LNCaP clone FGC (cell line): ENCODE data around the gene KLHDC2.
"Not testable (repeated sequence)": the region's sequence is repeated elsewhere in the genome, so short reads cannot be mapped to it uniquely, and the experiment has no call there.

Experiments used
- DNase-seq: peaks from one replicate; pipeline ENCODE4 v3.0.0-alpha.2; 2011; ENCODE audit warnings: low read depth
- H3K4me3 ChIP-seq: 2 replicates; pipeline ENCODE4 v1.5.1; 2011; ENCODE audit warnings: mild to moderate bottlenecking, low read depth, low read length, control low read depth
- TF ChIP-seq, protein P1 (sequence below): IDR thresholded peaks from 2 replicates; pipeline ENCODE4 v1.5.1; 2012; ENCODE audit warnings: mild to moderate bottlenecking; ENCODE audit not compliant: control insufficient read depth, insufficient read depth; ENCODE audit errors: extremely low read depth

KLHDC2 gene, protein sequence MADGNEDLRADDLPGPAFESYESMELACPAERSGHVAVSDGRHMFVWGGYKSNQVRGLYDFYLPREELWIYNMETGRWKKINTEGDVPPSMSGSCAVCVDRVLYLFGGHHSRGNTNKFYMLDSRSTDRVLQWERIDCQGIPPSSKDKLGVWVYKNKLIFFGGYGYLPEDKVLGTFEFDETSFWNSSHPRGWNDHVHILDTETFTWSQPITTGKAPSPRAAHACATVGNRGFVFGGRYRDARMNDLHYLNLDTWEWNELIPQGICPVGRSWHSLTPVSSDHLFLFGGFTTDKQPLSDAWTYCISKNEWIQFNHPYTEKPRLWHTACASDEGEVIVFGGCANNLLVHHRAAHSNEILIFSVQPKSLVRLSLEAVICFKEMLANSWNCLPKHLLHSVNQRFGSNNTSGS

DNA sequence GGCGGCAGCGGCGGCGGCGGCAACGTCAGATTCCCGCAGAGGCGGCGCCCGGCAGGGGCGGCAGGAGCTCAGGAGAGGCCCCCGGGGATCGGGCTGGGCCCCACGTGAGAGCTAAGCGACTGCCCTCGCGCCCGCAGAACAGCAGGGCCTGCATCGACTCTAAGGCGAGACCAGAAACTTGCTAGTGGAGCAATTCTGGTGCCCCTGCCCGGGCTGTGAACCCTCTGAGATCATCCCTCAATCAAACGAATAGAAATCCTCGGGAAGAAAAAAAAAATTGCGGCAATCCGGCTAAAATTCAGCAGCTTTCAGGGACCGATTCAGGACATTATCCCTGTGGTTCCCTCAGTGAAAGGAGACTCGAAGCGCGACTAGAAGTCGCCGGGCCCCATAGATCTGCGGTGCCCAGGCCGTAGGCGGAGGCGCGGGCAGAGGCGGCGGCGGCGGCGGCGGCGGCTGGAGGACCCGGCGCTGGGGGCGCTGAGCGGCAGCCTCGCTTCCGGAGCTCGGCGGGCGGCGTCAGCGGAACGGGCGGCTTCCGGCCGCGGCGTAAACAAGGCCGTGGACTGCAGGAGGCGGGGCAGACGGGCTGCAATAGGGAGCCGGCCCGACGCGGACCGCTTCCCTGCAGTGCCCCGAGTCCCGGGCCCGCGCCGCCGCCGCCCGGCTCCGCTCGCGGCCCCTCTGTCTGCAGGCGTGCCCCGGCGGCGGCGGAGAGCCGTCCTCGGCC is at the start of gene KLHDC2:
KLHDC2 (plus strand) TSS at position 583 of the 730 bp plus-strand sequence. CDS start 316 bp downstream, outside the sequence.
- no peak for DNase-seq
- TF ChIP-seq, protein P1, sequence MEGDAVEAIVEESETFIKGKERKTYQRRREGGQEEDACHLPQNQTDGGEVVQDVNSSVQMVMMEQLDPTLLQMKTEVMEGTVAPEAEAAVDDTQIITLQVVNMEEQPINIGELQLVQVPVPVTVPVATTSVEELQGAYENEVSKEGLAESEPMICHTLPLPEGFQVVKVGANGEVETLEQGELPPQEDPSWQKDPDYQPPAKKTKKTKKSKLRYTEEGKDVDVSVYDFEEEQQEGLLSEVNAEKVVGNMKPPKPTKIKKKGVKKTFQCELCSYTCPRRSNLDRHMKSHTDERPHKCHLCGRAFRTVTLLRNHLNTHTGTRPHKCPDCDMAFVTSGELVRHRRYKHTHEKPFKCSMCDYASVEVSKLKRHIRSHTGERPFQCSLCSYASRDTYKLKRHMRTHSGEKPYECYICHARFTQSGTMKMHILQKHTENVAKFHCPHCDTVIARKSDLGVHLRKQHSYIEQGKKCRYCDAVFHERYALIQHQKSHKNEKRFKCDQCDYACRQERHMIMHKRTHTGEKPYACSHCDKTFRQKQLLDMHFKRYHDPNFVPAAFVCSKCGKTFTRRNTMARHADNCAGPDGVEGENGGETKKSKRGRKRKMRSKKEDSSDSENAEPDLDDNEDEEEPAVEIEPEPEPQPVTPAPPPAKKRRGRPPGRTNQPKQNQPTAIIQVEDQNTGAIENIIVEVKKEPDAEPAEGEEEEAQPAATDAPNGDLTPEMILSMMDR: peak; percentile 81
- H3K4me3 ChIP-seq: peak within 1 kb of the TSS; percentile 89

DNA sequence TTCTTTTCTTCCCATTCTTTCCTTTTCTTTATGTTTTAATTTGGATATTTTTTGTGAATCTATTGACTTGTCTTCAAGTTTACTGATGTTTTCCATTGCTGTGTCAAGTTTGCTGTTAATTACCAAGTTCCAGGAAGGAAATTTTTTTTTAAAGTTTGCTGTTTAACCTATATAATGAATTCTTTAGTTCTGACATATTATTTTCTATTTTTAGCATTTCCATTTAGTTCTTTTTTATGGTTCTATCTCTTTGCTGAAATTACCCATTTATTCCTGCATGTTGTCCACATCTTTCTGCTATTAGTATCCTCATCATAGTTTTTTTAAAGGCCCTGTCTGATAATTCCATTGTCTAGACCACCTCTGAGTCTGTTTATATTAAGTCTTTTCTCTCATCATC is 47.2 kb upstream of the KLHDC2 start:
- H3K4me3 ChIP-seq: no peak overlapping the region
- TF ChIP-seq, protein P1: no peak
- no peak for DNase-seq

DNA sequence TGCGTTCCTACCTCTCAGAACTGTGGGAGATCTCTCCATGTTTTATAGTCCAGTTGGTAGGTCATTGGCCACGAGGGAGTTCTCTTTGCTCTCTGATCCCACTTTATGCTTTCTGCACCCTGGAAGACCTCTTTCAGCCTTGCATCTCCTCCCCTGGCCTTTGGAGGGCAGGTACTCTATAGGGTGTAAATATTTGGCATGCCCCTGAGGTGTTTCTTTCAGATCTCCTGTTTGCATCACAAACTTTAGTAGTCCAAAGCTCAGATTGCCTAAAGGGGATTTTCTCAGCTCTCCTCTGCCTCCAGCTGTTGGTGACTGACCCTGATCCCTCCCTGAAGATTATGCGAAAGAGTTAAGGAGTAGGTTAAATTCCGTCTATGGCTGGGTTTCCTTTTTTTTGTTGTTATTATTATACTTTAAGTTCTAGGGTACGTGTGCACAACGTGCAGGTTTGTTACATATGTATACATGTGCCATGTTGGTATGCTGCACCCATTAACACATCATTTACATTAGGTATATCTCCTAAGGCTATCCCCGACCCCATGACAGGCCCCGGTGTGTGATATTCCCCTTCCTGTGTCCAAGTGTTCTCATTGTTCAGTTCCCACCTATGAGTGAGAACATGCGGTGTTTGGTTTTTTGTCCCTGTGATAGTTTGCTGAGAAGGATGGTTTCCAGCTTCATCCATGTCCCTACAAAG is 46.1 kb upstream of the KLHDC2 start:
- H3K4me3 ChIP-seq, DNase-seq: not testable (repeated sequence)

DNA sequence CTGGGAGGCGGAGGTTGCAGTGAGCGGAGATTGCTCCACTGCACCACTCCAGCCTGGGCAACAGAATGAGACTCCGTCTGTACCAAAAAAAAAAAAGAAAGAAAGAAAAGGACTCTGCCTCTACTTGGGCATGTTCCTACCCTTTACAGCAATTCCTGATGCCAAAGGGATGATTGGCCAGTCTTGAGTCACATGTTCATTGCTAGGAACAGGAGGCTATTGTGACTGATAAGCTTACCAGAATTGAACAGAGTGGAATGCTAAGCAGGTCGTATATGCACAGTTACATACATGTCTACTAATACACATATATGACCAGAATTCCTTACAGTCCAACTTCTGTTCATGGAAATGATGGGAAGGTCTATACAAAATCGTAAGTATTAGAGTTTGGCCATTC is 40.8 kb upstream of the KLHDC2 start:
- no peak overlapping the region for H3K4me3 ChIP-seq
- DNase-seq: no peak
- TF ChIP-seq, protein P1: no peak

DNA sequence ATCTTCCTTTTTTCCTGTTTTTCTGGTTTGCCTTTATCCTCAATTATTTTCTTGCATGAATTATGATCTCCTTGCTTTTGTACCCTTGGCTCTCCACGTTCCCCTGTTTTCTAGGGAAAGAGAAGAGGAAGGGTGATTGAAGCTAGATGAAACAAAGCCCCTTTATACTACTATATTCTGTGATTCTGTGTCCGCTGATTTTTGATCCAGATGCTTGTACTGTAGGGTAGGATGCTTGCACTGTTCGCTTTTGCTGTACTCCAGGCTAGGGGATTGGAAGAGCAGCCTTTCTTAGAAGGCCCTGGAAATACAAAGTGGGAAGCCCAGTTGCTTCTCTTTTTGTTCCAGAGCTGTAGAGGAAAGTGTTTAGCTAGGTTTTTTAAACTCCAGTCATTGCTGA is 35.1 kb upstream of the KLHDC2 start:
- H3K4me3 ChIP-seq: no peak overlapping the region
- no peak for DNase-seq
- TF ChIP-seq, protein P1: no peak

DNA sequence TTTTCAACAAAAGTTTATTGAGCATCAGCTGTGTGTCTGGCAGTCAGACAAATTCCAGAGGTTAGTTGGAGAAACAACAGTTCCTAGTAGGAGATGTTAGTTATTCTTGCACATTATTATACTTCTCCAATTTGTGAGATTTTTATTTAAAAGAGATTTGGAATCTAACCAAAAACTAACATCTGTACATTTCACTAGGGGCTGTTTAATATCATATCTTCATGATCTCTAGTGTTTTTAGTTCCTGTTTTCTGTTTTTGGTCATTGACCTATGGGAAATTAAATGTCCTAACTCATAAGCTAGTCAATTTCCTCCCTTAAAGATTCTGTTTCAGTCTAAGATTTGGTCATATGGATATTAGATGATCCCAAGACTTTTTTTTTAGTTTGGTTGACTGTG is 34.1 kb upstream of the KLHDC2 start:
- no peak for DNase-seq
- no peak overlapping the region for H3K4me3 ChIP-seq
- TF ChIP-seq, protein P1: no peak

DNA sequence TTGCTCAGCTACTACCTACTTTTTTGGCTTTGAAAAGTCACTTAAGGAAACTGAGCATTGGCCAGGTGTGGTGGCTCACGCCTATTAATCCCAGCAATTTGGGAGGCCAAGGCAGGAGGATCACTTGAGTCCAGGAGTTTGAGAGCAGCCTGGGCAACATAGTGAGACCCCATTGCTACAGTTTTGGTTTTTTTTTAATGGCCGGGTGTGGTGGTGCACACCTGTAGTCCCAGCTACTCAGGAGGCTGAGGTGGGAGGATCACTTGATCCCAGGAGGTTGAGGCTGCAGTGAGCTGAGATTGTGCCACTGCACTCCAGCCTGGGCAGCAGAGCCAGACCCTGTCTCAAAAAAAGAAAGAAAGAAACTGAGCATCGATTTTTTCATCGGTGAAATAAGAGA is 32.3 kb upstream of the KLHDC2 start:
- not testable (repeated sequence) for DNase-seq, H3K4me3 ChIP-seq
